ENCODE results near the gene FBXL17.

- no peak for TF ChIP-seq CTCF (IDR thresholded peaks at IDR 0.05)
- TF ChIP-seq EP300 (IDR thresholded peaks at IDR 0.05), result no peak
Observed at GRCh38 chr5:108379722-108380530, 2.0 kb downstream of the FBXL17 start.
